Subcutaneous adipose tissue (tissue), 4 donors: ENCODE measurements around the gene CERS6. TPM values are rescaled to one million over a fixed set of nuclear protein-coding genes. Genes with fewer than 3 reads are reported as not detected.

Experiments
- total RNA-seq, 4 donors: library from RNA; depleted of rRNA; stranded (reverse); fragments of >200 nt; gene quantifications; one replicate each; pipeline ENCODE4 v1.1.0, GENCODE V29; 2016
- TF ChIP-seq, protein P1 (sequence below): fragments of 450-650 bp; IDR thresholded peaks from one replicate; pipeline ENCODE4 v1.5.1; 2016; ENCODE audit warnings: low read depth, mild to moderate bottlenecking, control low read depth, antibody characterized with exemption, moderate library complexity

The CERS6 gene
- total RNA-seq, 4 donors from 2014 or later: 51.7 to 77.1 (median 59.3) TPM

DNA sequence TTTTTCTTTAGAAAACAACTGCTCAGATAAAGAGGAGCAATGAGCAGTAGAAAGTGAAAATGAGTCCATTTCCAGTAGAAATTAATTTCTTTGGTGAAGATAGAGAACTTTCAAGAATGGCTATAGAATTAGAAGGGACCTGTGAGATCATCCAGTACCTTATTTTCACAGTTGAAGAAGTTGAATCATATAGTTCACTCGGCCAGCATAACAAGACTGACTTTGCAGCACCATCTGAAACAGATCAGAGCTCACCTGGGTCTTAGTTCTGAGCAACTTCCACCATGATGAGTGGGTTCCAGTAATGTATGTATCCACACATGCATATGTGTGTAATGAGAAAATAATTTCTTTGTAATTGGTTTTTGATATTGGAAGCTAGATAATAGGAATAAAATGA is 58.6 kb downstream of the CERS6 start:
- TF ChIP-seq, protein P1, sequence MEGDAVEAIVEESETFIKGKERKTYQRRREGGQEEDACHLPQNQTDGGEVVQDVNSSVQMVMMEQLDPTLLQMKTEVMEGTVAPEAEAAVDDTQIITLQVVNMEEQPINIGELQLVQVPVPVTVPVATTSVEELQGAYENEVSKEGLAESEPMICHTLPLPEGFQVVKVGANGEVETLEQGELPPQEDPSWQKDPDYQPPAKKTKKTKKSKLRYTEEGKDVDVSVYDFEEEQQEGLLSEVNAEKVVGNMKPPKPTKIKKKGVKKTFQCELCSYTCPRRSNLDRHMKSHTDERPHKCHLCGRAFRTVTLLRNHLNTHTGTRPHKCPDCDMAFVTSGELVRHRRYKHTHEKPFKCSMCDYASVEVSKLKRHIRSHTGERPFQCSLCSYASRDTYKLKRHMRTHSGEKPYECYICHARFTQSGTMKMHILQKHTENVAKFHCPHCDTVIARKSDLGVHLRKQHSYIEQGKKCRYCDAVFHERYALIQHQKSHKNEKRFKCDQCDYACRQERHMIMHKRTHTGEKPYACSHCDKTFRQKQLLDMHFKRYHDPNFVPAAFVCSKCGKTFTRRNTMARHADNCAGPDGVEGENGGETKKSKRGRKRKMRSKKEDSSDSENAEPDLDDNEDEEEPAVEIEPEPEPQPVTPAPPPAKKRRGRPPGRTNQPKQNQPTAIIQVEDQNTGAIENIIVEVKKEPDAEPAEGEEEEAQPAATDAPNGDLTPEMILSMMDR: no peak

DNA sequence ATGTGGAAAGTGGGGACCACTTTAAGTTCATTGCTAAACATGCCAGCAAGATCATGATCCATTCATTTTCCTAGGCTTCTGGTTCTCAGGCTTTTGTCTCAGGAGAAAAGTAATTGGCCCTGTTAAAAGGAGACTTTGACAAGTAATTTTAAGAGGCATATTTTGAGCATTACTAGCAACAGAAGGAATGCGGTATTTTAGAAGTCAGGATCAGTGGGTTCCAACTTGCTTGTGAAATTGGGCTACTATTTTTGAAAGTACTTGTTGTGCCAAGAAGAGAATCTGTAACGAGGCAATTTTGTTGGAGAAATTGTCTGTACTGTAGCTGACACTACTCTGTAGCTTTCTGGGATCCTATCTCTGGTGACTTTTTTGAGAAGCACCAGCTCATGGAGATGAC is 59.4 kb downstream of the CERS6 start:
- TF ChIP-seq, protein P1: no peak

DNA sequence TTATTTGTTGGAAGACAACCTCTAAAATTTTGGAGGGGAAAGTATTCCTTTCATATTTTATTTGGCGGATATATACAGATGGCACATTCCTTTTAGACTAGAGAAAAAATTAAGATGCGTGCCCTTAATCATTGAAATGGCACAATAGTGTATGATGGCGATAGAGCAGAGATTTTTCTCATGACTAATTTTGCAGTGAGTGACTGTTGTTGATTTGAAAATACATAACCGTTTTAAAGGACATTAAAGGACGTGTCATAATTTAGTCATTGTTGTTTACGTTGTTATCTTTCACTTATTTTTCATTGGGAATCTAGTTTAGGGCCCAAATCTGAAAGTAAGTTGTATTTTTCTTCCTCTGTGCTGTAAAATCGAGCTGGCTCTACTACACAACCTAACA is 61.7 kb downstream of the CERS6 start:
- TF ChIP-seq, protein P1: no peak

DNA sequence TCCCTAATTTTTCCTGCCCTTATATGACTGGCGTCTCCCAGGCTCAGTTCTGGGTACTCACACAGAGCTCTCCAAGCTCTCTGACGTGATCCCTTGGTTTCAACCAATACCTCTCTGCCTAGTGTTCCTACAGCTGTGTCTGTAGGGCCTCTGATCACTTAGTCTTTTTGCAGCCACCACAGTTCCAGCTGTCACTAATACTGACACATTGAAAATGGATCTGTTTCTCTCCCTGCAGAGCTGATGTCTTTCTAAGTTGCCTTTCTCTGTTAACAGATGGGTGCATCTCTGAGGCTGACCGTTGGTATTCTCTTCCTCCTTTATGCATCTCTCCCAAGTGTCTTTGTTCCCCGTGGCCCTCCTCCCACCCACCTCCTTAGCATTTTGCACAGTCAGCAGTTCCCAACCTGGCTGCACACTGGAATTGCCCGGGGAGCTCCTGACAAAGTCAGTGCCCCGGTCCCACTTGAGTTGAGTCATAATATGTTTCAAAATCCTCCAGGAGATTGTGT is 62.5 kb downstream of the CERS6 start:
- TF ChIP-seq, protein P1: no peak

DNA sequence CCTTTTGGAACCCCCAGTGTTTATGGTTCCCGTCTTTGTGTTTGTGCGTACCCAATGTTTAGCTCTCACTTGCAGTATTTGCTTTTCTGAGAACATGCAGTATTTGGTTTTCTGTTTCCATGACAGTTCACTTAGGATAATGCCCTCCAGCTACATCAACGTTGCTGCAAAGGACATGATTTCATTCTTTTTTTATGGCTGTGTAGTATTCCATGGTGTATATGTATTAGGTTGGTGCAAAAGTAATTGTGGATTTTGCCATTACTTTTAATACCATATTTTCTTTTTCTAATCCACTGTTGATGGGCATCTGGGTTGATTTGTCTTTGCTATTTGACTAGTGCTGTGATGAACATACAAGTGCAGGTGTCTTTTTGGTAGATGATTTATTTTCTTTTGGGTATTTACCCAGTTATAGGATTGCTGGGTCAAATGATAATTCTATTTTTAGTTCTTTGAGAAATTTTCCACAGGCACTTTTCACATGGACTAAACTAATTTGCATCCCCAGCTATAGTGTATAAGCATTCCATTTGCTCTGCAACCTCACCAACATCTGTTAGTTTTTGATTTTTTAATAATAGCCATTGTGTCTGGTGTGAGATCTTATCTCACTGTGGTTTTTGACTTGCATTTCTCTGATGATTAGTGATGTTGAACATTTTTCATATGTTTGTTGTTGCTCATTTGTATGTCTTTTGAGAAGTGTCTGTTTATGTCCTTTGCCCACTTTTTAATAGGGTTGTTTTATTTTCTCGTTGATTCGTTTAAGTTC is 63.6 kb downstream of the CERS6 start:
- TF ChIP-seq, protein P1: no peak

DNA sequence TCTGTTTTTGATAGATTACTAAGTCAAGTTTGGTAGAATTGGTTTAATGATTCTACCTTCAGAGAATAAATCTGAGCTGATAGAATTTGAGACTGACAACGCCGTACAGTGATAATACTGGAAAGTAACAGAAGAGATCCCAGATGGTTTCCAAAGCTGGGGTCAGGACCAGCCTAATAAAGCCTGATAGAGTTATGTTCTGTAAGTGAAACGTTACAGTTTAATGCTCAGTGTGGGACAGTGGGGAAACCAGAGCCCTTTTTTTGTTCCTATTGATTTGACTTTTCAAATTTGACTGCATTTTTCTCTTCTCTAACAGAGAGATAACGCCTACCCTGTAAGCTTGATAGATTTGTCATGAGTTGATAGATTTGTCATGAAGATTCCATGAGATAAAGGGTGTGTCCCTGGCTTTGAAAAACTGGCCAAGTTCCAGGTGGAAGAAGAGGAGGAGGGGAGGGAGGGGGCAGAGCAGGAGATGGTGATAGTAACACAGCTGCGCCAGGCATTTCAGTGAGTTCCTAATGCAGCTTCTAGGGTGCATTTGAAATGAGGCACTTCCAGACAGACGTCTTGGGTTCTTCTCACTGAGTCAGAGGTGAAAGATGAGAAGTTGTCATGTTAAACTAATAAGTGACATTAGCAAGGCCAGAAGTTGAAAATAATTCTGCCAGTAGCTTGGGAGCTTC is 65.1 kb downstream of the CERS6 start:
- TF ChIP-seq, protein P1: no peak

DNA sequence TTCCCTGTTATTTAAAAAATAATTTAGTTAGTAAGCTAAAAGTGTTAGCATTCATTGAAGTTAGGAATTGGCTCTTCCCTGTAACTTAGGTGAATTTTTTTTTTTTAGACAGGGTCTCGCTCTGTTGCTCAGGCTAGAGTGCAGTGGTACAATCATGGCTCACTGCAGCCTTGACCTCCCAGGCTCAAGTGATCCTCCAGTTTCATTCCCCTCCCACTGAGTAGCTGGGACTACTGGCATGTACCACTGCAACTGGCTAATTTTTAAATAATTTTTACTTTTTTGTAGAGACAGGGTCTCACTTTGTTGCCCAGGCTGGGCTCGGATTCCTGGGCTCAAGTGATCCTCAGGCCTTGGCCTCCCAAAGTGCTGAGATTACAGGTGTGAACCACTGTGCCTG is 66.4 kb downstream of the CERS6 start:
- TF ChIP-seq, protein P1: no peak
